ENCODE data around the gene SRGAP1.
A peak's percentile ranks its signal among the peaks of the same experiment; 100 is the strongest.

DNA sequence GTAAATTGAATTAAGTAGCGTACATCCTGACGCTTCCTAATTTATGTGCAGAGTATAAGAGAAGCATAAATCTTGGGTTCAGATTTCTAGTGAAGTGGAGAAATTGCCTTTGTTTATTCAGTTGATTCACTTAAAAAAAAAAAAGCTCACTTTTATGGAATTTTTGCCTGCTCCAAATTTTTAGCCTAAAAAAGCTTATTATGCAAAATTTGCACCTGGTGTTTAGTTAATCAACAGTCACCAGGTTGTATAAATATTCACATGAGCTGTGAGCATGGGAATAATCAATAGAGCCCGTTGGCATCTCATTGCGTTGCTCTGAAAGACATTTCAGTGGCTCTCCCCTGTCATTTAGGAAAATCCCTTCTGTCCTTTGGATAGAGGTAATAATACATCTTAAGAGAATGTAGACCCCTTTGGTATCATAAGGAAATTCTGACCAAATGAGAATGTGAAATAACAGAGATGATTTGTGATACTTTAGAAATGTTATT is 132.4 kb downstream of the SRGAP1 start:
- TF ChIP-seq POLR2AphosphoS2 (IDR thresholded peaks at IDR 0.05; ENCODE audit: low read depth, low read length) (no peak), MAFK (conservative IDR thresholded peaks at IDR 0.05 in 1 of 2, IDR thresholded peaks at IDR 0.05 in 1 of 2; ENCODE audit: low read length in 2 of 2) (peak; percentile 58 to 78), ZNF552 (CRISPR knock-in tag; IDR thresholded peaks at IDR 0.05; ENCODE audit: borderline replicate concordance) (no peak)
- TF ChIP-seq, protein P1, sequence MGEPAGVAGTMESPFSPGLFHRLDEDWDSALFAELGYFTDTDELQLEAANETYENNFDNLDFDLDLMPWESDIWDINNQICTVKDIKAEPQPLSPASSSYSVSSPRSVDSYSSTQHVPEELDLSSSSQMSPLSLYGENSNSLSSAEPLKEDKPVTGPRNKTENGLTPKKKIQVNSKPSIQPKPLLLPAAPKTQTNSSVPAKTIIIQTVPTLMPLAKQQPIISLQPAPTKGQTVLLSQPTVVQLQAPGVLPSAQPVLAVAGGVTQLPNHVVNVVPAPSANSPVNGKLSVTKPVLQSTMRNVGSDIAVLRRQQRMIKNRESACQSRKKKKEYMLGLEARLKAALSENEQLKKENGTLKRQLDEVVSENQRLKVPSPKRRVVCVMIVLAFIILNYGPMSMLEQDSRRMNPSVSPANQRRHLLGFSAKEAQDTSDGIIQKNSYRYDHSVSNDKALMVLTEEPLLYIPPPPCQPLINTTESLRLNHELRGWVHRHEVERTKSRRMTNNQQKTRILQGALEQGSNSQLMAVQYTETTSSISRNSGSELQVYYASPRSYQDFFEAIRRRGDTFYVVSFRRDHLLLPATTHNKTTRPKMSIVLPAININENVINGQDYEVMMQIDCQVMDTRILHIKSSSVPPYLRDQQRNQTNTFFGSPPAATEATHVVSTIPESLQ (CRISPR knock-in tag; conservative IDR thresholded peaks at IDR 0.05): no peak
